ENCODE data around the gene UCK2.

The UCK2 gene

DNA sequence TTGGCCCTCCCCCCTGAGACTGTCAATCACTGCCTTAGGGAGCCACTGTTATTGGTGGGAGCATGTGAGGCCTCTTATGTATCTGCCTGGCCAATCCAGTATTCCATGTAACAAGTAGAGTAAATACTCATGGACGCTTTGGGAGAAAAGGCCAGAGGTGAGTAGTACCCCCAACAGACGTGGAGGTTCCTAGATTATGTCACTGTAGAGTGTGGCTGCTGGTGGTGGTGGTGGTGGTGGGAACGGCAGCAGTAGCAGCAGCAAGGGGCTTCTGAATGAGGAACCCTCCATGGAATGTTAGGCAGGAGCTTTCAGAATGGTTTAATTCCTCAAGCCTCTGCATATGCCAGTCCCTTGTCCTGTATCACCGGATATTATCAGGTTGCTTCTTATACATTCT, 118.5 kb downstream of the UCK2 start:
- no peak for DNase-seq

DNA sequence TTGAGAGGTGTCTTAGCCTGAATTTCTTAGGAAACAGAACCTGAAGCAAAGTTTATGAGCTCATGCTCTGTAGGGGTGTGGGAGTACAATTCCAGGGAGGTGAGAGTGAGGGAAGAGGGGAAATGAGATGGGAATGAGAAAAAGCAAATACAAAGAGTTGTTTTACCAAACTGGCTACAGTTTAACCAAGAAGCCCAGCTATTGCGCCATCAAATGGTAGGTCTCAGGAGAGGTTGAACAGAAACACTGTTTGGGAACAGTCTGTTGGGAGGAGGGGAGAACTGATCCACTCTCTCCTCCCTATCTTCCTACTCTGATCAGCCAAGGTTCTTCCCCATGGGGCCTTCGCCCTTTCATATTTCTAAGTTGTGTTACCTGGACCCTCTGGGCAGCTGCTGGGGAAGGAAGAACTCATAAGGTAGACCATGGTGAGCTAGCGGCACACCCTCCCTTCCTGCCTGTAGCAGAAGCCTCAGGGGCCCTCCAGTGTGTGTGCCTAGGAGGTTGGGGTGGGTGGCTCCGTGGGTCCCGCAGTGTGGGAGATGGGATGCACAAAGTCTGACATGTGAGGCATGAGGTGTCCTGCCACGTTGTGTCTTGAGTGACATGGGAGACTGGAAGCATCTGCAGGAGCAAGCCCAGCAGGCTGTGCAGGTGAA, 120.5 kb downstream of the UCK2 start:
- DNase-seq: no peak

DNA sequence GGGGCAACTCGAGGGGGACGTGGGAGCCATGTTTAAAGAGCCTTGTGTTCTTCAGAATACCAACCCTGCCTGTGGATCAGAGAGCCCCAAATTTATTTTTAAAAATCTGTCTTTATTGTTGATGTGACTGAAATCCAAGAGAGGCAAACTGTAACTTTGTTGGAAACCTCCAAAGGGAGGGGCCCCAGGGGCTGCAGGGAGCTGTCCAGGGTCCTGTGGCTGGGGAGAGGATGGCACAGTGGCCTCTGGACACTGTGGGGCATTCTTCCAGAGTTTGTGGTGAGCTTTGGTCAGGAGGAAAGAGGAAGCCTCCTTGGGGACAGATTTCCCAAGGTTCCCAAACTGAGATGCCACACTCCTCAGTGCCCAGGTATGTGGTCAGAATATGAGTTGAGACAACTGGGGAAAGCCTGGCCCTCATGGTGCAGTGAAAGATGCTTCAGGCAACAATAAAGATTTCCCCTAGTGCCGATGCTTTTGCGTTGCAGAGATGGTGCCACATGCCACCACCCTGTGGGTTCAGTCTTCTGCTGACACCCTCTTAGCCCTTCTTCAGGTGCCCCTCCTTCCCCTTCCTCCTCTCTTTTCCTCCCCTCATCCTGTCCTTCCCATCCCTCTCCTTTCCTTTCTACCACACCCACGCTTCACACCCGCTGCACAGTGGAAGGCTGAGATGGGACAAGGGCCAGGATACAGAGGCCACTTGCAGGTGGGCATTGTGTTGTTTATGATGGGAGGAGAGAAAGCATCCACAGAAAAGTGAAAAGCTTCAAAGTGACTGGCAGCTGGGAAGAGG, 122.1 kb downstream of the UCK2 start:
- DNase-seq: peak; percentile 65

DNA sequence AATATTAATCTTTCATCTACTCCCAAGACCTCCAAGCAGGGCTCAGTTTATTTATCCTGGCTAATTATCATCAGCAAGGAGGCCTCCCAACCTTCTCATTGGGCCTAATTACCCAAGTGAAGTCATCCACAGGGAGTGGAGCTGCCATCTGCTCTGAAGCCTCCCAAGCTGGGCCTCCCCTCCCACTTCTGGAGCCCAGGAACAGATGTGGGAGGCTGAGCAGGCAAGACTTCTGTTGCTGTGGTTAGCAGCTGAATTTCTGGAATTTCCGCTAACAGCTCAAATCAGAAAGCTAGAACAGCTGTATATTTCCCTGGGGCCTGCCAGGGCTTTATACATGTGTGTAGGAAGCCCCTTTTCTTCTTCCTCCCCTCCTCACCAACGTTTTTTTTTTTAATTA, 127.5 kb downstream of the UCK2 start:
- DNase-seq: no peak

DNA sequence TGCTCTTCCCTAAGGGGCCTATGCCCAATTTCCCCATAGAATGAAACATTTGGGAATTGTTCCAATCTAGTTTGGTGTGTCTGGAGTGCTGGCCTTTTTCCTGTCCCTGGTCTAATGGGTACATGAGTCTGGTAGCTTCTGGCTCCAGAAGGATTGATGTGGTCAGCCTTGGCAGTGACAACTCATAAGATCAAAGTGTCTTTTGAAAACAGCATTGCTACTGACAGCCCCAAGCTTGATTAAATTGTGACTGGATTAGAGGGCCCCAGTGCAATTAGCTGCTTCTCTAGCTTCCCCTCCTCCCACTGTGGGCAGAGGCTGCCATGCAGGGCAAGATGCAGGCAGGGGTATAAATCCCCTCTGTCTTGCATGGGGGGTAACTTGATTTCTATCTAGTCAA, 130.9 kb downstream of the UCK2 start:
- DNase-seq: no peak

DNA sequence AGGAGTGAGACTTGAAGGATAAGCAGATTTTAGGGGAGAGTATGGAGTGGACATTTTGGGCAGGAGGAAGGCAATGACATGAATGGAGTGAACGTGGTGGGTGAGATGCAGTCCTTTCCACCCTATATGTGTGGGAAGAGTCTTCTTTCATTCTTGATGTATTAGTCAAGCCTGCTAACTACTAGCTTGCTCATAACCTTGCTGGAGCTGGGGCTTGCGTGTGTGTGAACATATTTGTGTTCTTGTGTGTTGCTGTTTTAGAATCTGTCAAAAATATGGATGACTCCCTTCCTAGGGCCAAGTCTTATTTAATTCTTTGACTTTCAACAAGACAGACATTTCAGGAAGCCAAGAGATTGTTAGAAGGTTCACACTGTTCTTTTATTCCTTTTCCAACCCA, 132.7 kb downstream of the UCK2 start:
- no peak for DNase-seq

DNA sequence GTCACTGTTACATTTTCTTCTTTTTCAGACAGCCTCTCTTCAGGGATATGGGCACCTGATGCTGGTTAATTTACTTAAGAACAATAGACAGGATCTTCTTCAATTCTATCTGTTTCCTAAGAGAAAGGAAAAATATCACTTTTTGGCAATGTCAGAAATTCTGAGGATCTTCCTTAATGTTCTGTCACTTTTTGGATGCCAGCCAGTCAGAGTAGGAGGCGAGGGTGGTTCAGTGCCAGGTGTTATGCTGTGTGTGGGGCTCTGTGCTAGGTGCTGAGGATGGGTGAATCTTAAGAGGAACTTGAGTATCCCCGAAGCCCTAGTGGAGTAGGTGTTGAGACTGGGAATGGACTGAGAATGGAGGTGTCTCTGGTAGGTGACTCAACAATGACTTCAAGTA, 133.5 kb downstream of the UCK2 start:
- DNase-seq: no peak
